ENCODE results near the gene DDX56.

GRCh38 chr7:44568771-44569560 is 4.7 kb downstream of the DDX56 start:
- TF ChIP-seq HIC2 (CRISPR knock-in tag; IDR thresholded peaks at IDR 0.05; ENCODE audit: low read depth) (no peak), KLF6 (CRISPR knock-in tag; IDR thresholded peaks at IDR 0.05) (no peak), FOXC1 (CRISPR knock-in tag; IDR thresholded peaks at IDR 0.05; ENCODE audit: borderline replicate concordance) (no peak), PRDM10 (CRISPR knock-in tag; IDR thresholded peaks at IDR 0.05; ENCODE audit: low read depth) (no peak), MXI1 (IDR thresholded peaks at IDR 0.05; ENCODE audit: borderline replicate concordance, low read depth, low read length) (no peak), CREM (IDR thresholded peaks at IDR 0.05) (no peak), CREM (CRISPR knock-in tag; IDR thresholded peaks at IDR 0.05) (no peak), FOXP4 (CRISPR knock-in tag; IDR thresholded peaks at IDR 0.05) (no peak), ARID2 (CRISPR knock-in tag; IDR thresholded peaks at IDR 0.05; ENCODE audit: borderline replicate concordance) (no peak)

Data from HepG2 (cell line).